Measurements from ENCODE around the gene TBX10.
A peak's percentile ranks its signal among the peaks of the same experiment; 100 is the strongest.
"Not testable (repeated sequence)": the region's sequence is repeated elsewhere in the genome, so short reads cannot be mapped to it uniquely, and the experiment has no call there.

Gene TBX10

GRCh38 chr11:67596753-67597300 lies 42.7 kb downstream of the TBX10 start:
- DNase-seq = no peak

DNA sequence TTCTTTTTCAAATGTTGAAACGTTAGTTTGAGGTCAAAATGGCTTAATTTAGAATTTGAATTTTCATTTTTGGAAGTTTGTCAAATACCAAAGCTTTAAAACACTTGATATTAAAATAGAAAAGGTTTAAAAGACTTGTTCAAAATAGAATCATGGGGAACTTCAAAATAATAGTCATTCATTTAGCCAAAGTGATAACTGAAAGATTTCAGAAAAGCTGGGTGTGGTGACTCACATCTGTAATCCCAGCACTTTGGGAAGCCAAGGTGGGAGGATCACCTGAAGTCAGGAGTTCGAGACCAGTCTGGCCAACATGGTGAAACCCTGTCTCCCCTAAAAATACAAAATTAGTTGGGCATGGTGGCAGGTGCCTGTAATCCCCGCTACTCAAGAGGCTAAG lies 45.1 kb downstream of the TBX10 start:
- DNase-seq = no peak

DNA sequence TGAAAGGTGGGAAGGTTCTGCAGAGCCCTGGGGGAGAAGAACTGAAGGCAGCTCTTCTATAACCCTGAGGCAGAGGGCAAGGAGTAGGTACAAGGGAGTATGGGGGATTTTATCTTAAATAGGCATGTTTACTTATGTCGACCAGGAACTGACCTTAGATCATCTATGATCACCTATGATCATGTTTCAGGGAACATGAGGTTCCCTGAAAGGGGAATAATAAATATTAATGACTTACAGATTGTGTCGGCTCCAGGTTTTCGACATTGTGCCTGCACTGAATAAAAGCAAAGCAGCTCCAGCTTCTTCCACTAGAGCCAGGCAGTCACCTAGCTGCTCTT lies 46.0 kb downstream of the TBX10 start:
- no peak for DNase-seq

DNA sequence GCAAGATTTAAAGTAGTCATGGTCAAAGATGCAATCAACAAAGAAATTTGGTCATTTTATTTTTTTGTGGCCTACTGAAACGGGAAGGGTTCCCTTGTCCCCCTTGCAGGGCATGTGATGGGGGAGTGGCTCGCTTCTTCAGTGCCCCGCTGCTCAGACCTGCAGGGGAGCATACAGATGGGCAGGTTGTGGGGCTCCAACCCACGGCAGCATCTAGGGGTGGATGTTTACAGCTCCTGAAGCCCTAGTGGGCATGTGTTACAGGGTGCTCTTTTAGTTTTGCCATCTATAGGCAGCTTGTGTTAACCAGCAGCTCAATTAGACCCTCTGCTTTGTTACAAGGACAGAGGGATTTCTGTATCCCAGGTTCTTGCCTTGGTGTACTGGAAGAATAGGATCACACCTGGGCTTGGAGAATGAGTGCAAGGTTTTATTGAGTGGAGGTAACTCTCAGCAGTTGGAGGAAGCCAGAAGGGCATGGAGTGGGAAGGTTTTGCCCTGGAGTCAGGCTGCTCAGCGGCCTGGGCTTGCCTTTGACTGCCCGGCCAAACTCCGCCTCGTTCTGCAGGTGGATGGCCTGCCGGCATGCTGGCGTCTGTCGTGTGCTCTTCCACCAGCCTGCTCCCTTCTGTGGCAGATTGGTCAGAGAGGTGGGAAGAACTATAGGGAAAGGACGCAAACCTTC lies 46.5 kb downstream of the TBX10 start:
- DNase-seq = no peak

DNA sequence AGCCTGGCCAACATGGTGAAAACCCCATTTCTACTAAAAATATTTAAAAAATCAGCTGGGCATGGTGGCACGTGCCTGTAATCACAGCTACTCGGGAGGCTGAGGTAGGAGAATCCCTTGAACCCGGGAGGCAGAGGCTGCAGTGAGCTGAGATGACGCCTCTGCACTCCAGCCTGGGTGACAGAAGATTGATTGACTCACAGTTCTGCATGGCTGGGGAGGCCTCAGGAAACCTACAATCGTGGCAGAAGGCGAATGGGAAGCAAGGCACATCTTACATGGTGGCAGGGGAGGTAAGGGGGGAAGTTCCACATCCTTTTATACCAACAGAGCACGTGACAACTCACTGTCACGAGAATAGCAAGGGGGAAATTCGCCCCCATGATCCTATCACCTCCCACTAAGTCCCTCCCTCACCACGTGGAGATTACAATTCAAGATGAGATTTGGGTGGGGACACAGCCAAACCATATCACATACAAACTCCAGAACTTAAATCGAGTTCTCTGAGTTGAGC lies 50.6 kb downstream of the TBX10 start:
- DNase-seq = not testable (repeated sequence)

DNA sequence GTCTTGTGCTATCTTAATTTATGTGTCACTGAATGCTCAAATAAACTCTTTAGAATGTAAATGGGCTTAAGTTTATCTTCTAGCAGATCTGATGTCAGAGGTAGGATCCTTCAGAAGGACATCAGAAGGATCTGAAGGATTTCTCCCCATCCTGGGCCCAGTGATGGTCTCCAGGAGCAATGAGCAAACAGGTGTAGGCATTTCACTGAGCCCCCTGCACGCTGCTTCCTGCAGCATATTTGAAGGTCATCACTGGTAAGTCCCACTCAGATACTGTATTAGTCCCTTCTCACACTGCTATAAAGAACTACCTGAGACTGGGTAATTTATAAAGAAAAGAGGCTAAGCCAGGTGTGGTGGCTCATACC lies 51.4 kb downstream of the TBX10 start:
- no peak for DNase-seq

DNA sequence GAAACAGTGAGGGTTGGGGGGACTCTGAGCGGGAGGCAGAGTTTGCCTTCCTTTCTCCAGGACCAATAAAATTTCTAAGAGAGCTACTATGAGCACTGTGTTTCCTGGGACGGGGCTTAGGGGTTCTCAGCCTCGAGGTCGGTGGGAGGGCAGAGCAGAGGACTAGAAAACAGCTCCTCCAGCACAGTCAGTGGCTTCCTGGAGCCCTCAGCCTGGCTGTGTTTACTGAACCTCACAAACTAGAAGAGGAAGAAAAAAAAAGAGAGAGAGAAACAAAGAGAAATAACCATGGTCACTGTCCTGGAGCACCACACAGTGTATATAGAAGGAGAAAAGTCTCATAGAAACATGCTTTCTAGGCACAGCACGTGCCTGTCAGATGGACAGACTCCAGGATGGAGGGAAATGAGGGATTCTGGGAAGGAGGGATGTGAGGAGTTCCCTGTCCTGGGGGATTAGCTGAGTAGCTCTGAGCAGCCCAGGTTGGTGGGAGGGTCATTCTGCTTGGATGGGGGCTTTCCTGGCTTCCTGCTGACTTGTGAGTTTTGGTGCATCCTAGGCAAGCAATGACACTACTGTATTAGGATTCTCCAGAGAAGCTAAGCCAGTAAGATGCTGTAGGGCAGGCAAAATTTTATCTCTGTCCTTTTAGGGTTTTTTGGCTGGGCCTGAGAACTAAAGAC lies 52.9 kb downstream of the TBX10 start:
- DNase-seq = no peak

DNA sequence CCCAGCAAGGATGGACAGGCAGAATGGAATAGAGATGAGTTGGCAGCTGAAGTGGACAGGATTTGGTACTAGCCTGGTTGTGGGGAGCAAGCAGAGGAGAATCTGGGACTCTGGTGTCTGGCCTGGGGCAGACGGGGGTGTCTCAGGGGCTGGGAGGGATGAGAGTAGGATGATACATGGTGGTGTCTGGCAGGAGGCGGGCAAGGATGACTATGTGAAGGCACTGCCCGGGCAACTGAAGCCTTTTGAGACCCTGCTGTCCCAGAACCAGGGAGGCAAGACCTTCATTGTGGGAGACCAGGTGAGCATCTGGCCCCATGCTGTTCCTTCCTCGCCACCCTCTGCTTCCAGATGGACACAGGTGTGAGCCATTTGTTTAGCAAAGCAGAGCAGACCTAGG lies 53.7 kb downstream of the TBX10 start:
- no peak for DNase-seq

- DNase-seq = no peak
Observed at GRCh38 chr11:67584881-67585873, 54.4 kb downstream of the TBX10 start.

GRCh38 chr11:67584205-67584880 lies 55.2 kb downstream of the TBX10 start:
- DNase-seq = no peak

GRCh38 chr11:67583247-67584204 lies 56.0 kb downstream of the TBX10 start, which contains the start of gene GSTP1:
Gene GSTP1, plus strand, starts transcription at chr11:67583812. Its CDS starts 32 bp downstream, at chr11:67583844.
- peak; percentile 83 for DNase-seq

GRCh38 chr11:67582011-67582410 lies 57.6 kb downstream of the TBX10 start:
- DNase-seq = no peak

DNA sequence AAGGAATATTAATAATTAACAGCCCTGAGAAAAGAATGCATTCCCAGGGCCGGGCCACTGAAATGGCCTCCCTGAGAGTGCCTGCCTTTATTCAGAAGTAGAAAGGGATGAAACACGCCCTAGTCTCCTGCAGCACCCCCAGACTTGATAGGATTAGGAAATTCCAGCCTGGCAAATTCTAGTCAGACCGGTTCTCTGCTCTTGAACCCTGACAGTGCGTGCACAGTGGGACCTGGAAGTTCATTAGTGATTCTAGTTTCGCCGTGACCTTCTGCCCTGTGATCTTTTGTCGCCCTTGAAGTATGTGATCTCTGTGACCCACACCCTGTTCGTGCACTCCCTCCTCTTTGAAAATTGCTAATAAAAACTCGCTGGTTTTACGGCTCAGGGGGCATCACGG lies 58.1 kb downstream of the TBX10 start:
- no peak for DNase-seq

Data from NCI-H1436 (cell line).